MM.1S (cell line): ENCODE results near the gene ATP2C1.
"Not testable (repeated sequence)": the region's sequence is repeated elsewhere in the genome, so short reads cannot be mapped to it uniquely, and the experiment has no call there.

ENCODE experiments used
- DNase-seq: peaks from one replicate; pipeline ENCODE4 v3.0.0-alpha.2; 2015
- H2AFZ ChIP-seq: fragments of 300-600 bp; sonication (generic); 2 replicates; pipeline ENCODE4 v1.6.0; 2016; ENCODE audit warnings: antibody characterized with exemption, low read length
- H3F3A ChIP-seq: fragments of 300-600 bp; sonication (generic); 2 replicates; pipeline ENCODE4 v1.6.1; 2016; ENCODE audit warnings: mild to moderate bottlenecking, antibody characterized with exemption, low read length, moderate library complexity, mixed read lengths; ENCODE audit not compliant: insufficient read depth
- H3K27ac ChIP-seq: fragments of 300-600 bp; sonication (generic); 2 replicates; pipeline ENCODE4 v1.5.1; 2016; ENCODE audit warnings: mild to moderate bottlenecking, low read length
- H3K27me3 ChIP-seq: fragments of 300-600 bp; sonication (generic); replicated peaks from 2 replicates; pipeline ENCODE4 v1.6.0; 2016; ENCODE audit warnings: low read length; ENCODE audit not compliant: insufficient read depth
- H3K36me3 ChIP-seq: fragments of 300-600 bp; sonication (generic); replicated peaks from 2 replicates; pipeline ENCODE4 v1.6.1; 2016; ENCODE audit warnings: mild to moderate bottlenecking, low read length, mixed read lengths; ENCODE audit not compliant: insufficient read depth
- H3K4me1 ChIP-seq: fragments of 300-600 bp; sonication (generic); 2 replicates; pipeline ENCODE4 v1.6.1; 2016; ENCODE audit warnings: low read length, mixed read lengths
- H3K4me2 ChIP-seq: fragments of 300-600 bp; sonication (generic); 2 replicates; pipeline ENCODE4 v1.6.0; 2016; ENCODE audit warnings: low read depth, low read length
- H3K4me3 ChIP-seq: fragments of 300-600 bp; sonication (generic); 2 replicates; pipeline ENCODE4 v1.5.1; 2016; ENCODE audit warnings: low read length, mixed read lengths
- H3K79me2 ChIP-seq: fragments of 300-600 bp; sonication (generic); 2 replicates; pipeline ENCODE4 v1.6.1; 2016; ENCODE audit warnings: mixed run types, low read length, mixed read lengths
- H3K9ac ChIP-seq: fragments of 300-600 bp; sonication (generic); 2 replicates; pipeline ENCODE4 v1.6.1; 2016; ENCODE audit warnings: low read length, mixed read lengths
- H3K9me2 ChIP-seq: fragments of 300-600 bp; sonication (generic); replicated peaks from 2 replicates; pipeline ENCODE4 v1.6.1; 2016; ENCODE audit warnings: mild to moderate bottlenecking, low read length, mixed read lengths; ENCODE audit not compliant: insufficient read depth
- H3K9me3 ChIP-seq: fragments of 300-600 bp; sonication (generic); replicated peaks from 2 replicates; pipeline ENCODE4 v1.6.1; 2016; ENCODE audit warnings: mild to moderate bottlenecking, low read length, mixed read lengths; ENCODE audit not compliant: insufficient read depth
- H4K20me1 ChIP-seq: fragments of 300-600 bp; sonication (generic); 2 replicates; pipeline ENCODE4 v1.6.1; 2016; ENCODE audit warnings: mild to moderate bottlenecking, low read length, moderate library complexity, mixed read lengths; ENCODE audit not compliant: insufficient read depth
- CTCF ChIP-seq: fragments of 300-600 bp; sonication (generic); IDR thresholded peaks from 2 replicates; pipeline ENCODE4 v1.5.1; 2016; ENCODE audit warnings: antibody characterized with exemption, low read length, mixed read lengths
- EZH2 ChIP-seq: fragments of 300-600 bp; sonication (generic); optimal IDR thresholded peaks from 2 replicates; pipeline ENCODE3; 2017; ENCODE audit warnings: low read depth, mild to moderate bottlenecking, antibody characterized with exemption, low read length, mixed read lengths
- EZH2phosphoT487 ChIP-seq: fragments of 300-600 bp; sonication (generic); IDR thresholded peaks from 2 replicates; pipeline ENCODE4 v1.6.1; 2018; ENCODE audit warnings: antibody characterized with exemption, low read length

The ATP2C1 gene

DNA sequence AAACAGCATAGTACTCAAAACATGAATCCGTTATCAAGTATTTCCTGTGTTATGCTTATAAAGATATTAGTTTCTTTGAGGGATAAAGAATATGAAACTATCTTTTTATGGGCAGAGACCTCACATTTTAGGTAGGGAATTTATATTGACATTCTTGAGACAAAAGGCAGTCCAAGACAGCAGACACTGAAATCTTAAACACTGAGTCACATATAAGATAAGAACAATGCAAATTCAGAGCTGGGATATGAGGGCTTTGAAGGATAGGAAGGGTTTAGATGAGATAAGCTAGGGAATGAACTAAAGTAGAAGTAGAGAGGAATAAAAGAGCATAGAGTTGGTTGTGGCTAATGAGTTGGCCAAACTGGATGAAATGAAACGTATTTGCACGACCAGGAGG lies 74.3 kb downstream of the ATP2C1 start:
- Histone ChIP-seq H3K9me2 (no peaks in the 10 kb centered on the region), H3K4me2 (no peak overlapping the region), H2AFZ (no peak overlapping the region), H3K27me3 (no peaks in the 10 kb centered on the region), H3K36me3 (no peaks in the 10 kb centered on the region; the same call in 1 of the 2 replicates), H4K20me1 (no peaks in the 10 kb centered on the region), H3K9ac (no peak overlapping the region), H3K27ac (no peak overlapping the region), H3K9me3 (no peaks in the 10 kb centered on the region), H3K4me1 (no peaks in the 10 kb centered on the region), H3F3A (no peaks in the 10 kb centered on the region), H3K4me3 (no peak overlapping the region), H3K79me2 (no peaks in the 10 kb centered on the region)
- no peak for DNase-seq
- TF ChIP-seq CTCF, result no peak

DNA sequence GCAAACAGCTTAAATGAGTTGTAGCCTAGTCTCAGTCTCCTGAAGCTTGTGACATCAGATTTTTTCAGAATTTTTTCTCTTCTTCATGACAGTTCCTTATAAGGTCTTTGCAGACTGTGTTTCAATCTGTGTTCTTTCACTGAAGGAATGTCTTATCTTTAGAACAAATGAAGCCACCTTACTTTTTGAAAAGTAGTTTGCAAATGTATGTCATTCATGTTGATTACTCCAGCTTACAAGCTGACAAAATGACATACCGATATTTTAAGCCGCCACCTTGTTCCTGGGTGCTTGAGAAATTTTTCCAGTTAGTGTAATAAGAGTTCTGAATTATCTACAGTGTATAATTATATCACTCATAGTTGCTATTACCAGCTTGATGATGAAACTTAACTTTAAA lies 75.7 kb downstream of the ATP2C1 start:
- no peak overlapping the region for H3K27ac ChIP-seq
- H3K4me3 ChIP-seq, result no peak overlapping the region
- no peak overlapping the region for H2AFZ ChIP-seq
- TF ChIP-seq CTCF (no peak), EZH2phosphoT487 (no peak), EZH2 (no peak)
- H3K9me2 ChIP-seq, result no peaks in the 10 kb centered on the region
- no peak for DNase-seq
- H3K4me1 ChIP-seq, result no peaks in the 10 kb centered on the region
- H3K79me2 ChIP-seq, result no peaks in the 10 kb centered on the region
- H3K9me3 ChIP-seq, result no peaks in the 10 kb centered on the region
- H3K36me3 ChIP-seq, result no peaks in the 10 kb centered on the region
- no peak overlapping the region for H3K4me2 ChIP-seq
- no peaks in the 10 kb centered on the region for H3F3A ChIP-seq
- H3K9ac ChIP-seq, result no peak overlapping the region
- no peaks in the 10 kb centered on the region for H4K20me1 ChIP-seq
- H3K27me3 ChIP-seq, result no peaks in the 10 kb centered on the region

DNA sequence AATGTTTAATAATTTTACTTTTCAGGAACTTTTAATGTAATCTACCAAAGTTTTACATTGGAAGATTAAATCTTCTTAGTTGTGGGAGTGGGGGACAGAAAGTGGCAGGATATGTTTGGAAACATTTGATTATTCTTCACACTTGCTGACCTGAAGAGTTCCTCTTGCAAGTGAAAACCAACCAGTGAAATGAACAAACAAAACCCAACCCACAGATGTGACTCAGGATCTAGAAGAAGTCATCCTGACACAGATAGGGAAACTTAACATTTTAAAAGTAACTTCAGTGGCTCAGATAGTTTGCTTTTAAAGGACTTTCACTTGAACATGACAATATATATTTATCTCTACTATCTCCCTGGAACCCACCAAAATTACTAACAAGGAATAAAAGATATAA lies 77.3 kb downstream of the ATP2C1 start:
- no peaks in the 10 kb centered on the region for H3K36me3 ChIP-seq
- H3K9me3 ChIP-seq, result no peaks in the 10 kb centered on the region
- no peaks in the 10 kb centered on the region for H4K20me1 ChIP-seq
- no peak overlapping the region for H3K4me2 ChIP-seq
- H3K4me3 ChIP-seq, result no peak overlapping the region
- DNase-seq, result no peak
- no peaks in the 10 kb centered on the region for H3K4me1 ChIP-seq
- H3K79me2 ChIP-seq, result no peaks in the 10 kb centered on the region
- H2AFZ ChIP-seq, result no peak overlapping the region
- H3K9ac ChIP-seq, result no peak overlapping the region
- TF ChIP-seq EZH2, result no peak
- TF ChIP-seq CTCF, result no peak
- no peak for TF ChIP-seq EZH2phosphoT487
- no peaks in the 10 kb centered on the region for H3K27me3 ChIP-seq
- H3F3A ChIP-seq, result no peaks in the 10 kb centered on the region
- H3K9me2 ChIP-seq, result no peaks in the 10 kb centered on the region
- H3K27ac ChIP-seq, result no peak overlapping the region

DNA sequence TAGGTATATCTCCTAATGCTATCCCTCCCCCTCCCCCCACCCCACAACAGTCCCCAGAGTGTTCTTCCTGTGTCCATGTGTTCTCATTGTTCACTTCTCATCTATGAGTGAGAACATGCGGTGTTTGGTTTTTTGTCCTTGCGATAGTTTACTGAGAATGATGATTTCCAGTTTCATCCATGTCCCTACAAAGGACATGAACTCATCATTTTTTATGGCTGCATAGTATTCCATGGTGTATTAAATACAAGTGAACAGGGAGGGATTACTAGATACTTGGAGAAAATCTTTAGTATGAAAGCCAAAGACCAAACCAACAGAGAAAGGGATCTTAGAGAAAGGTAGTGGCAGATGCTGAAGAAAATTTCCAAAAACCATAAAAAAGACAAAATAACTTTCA lies 78.7 kb downstream of the ATP2C1 start:
- not testable (repeated sequence) for H3K4me3 ChIP-seq, H3K9me2 ChIP-seq, H3K36me3 ChIP-seq, H3K4me2 ChIP-seq, H3K4me1 ChIP-seq, H3K9ac ChIP-seq, H3K27me3 ChIP-seq, H3K79me2 ChIP-seq, H3F3A ChIP-seq, H2AFZ ChIP-seq, H3K27ac ChIP-seq, H4K20me1 ChIP-seq, H3K9me3 ChIP-seq, DNase-seq
